ENCODE measurements around the gene IL25.
"Not testable (repeated sequence)": the region's sequence is repeated elsewhere in the genome, so short reads cannot be mapped to it uniquely, and the experiment has no call there.

Gene IL25

DNA sequence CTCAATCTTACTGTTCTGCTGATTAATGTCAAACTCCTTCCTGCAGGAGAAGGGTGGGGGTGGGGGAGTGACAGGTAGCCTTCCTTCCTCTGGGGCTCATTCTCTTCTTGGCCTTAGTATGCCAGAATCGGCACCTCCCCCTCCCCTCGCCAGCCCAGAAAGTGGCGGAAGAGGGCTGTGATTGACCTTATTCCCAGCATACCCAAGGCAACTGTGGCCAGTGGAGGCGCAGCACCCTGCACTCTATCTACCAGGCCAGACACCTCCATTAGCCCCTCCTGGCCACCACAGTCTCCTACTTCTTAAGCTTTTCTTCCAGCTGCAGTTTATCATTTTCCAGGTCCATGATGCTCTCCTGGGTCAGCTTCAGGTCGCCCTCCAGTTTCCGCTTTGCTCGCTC lies 20.0 kb downstream of the IL25 start:
- no peak for DNase-seq

DNA sequence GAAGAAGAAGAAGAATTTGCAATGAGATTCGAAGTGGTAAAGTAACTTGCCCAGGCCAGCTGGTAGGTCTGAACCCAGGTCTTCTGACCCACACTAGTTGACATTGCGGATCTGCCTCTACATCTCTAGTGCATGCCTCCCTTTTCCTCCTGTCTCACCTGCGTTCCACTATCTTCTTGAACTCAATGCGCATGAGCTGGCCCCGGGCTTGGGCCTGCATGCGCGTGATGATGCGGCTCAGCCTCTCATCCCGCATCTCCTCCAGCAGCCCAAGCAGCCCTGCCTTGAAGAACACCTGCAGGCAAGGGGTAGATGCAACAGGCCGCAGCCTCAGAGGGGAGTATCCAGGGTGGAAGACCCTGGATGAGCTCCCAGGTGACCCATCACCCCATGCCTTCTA lies 23.5 kb downstream of the IL25 start:
- DNase-seq: no peak

DNA sequence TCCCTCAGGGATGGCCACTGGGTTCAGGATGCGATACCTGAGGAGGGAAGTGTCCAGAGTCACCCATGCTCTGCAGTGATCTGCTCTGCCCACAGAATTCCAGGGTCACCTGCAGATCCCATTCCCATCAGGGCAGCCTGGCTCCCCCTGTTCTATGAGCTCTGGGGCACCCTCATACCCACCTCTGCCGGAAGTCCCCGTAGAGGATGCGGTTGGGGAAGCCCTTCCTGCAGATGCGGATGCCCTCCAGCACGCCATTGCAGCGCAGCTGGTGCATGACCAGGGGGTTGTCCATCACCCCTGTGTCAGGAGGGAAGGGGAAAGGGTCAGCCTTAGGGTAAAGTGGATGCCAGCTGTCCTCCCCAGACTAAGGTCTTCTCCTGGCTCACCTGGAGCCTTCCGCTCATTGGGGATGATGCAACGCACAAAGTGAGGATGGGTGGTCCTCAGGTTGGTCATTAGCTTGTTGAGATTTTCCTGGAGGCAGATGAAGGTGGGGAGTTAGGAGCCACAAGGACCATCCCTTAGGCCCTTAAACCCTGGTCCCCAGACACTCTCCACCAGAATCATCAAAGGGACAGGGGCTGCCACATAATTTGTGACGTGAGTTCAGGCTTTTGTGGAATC lies 24.3 kb downstream of the IL25 start:
- no peak for DNase-seq

DNA sequence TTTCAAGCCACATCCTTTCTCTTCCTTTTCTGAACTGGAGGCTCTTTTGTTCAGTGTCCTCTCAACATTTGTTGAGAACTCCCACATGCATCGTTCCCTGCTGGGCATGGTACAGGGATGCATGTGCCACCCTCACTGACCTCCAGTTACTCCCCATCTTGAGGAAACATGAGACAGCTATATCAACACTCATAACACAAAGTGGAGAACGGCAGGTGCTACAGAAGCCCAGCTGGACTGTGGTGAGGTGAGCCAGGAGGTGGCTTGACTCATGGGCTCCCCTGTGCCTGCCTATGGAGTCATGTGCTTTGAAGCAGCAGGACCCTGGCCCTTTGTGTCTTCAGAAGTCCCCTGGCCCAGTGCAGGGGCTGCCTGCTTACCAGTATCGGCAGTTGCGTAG lies 25.7 kb downstream of the IL25 start:
- DNase-seq: no peak

DNA sequence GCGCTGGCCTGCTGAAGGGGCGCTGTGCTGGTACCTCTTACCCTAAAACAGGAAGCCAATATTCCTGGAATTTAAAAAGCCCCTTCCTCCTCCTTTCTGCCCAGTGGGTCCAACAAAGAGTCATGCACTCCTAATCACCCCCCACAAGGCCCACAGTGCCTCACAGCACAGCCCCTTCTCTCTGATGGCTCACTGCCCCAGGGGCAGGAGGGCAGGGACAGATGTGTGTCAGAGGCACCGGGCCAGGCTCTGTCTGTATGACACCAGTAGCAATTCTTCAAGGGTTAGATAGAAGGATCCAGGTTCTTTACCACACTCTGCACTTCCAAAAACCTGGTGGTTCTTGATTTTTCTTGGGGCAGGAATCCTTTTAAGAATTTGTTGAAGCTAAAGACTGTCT lies 26.5 kb downstream of the IL25 start:
- no peak for DNase-seq

DNA sequence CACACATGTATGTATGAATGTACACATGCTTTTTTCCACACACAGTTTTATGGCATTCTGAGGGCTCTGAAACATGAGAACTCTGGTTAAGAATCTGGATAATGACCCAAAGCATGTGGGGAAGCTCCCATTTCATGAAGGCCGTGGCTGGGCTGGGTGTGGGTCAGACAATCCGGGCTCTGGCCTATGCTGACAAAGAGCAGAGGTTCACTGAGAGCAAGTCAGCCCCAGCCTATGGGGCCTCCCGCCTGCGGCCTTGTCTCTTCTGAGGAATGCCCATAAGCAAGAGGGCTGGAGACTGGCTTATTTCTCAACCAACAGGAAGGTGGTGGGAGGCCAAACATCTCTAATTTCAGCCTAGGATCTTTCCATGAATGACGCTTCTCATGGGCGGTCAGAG lies 27.0 kb downstream of the IL25 start:
- DNase-seq: no peak

DNA sequence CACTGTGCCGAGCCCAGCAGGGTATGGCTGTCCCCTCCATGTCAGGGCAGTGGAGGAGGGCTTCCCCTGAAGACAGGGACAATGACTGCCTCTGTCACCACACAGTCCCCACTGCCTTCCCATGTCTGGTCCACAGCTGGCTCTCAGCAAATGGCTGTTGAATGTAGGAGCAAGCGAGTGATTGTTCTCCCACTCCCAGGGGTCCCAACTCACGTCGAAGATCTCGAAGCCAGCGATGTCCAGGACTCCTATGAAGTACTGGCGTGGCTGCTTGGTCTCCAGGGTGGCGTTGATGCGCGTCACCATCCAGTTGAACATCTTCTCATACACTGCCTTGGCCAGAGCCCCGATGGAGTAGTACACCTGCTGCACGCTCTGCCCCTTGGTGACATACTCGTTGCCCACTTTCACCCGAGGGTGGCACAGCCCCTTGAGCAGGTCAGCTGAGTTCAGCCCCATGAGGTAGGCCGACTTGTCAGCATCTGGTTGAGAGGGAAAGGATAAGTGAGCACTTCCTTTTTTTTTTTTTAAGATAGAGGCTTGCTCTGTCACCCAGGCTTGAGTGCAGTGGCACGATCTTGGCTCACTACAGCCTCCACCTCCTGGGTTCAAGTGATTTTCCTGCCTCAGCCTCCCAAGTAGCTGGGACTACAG lies 28.0 kb downstream of the IL25 start:
- not testable (repeated sequence) for DNase-seq

DNA sequence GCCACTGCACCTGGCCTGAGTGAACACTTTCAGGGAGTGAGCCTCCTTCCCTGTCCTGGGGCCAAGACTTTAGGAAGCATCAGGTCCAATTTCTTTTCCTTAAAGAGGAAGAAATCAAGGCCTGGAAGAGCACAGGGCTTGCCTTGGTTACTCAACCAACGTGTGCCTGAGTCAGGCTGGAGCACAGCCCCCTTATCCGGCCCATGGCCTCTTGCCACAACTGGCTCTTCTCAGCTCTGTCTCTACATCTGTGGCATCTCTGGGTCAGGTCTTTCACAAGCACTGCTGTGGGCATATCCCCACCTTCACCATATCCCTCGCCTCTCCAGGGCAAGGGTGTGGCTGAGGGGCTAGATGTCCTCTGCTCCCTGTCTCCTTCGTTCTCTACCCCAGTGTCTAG lies 28.7 kb downstream of the IL25 start:
- no peak for DNase-seq

DNA sequence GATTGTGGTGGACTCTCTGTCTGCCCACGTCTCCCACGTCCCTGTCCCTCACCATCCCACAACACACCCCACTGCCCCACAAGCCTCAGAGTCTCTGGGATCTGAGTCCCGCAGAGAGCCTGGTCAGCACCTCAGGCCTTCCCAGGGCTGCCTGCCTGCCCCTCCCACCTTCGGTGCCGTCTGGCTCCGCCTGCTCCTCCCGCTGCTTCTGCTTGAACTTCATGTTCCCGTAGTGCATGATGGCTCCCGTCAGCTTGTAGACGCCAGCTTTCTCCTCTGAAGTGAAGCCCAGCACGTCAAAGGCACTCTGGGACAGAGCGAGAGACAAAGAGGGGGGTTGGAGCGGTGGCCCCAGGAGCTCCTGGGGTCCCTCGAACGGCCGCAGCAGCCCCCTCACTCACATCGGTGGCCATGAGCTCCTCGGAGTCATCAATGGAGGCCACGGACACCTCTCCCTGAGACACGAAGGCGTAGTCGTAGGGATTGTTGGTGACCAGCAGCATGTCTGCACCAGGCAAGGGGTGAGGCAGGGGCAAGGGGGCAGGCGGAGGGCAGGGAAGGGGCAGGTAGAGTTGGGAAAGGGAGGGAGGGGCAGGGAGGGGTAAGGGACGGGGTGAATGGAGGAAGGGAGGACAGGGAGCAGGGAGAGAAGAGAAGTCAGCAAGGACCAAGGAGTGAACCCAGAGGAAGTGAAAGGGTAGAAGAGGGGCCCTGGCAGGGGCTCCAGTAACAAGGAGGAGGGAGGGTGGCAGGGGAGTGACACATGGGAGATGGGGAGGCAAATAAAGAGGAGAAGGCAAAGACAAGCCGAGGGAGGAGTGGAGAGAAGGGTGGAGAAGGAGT lies 29.9 kb downstream of the IL25 start:
- no peak for DNase-seq

DNA sequence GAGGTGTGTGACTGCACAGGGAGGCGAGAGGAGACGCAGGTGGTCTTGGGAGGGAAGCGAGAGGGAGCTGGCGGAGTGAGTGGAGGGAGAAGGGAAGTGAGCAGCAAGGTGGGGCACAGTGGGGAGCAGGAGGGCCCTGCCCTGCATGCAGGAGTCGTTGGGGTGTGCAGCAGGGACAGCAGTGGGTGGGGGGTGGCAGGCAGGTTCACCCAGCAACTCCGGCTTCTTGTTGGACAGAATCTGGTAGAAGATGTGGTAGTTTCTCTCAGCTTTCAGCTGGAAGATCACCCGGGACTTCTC lies 30.5 kb downstream of the IL25 start:
- DNase-seq: no peak

DNA sequence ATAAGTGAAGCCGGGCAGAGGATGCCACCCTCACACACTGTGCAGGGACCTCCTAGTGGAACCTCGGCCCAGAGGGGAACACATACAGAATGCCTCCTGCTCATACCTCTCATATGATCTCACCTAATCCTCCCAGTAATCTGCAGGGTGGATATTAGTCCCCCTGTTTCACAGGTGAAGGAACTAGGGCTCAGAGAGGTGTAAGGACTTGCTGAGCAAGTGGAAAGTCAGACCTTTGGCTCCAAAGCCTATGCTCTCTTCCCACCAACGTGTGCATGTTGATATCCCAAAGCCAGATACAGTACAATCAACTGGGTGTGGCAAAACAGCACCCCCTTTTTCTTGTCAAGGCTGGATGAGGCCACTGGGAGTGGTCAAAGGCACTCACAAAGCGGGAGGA lies 31.3 kb downstream of the IL25 start:
- DNase-seq: no peak

DNA sequence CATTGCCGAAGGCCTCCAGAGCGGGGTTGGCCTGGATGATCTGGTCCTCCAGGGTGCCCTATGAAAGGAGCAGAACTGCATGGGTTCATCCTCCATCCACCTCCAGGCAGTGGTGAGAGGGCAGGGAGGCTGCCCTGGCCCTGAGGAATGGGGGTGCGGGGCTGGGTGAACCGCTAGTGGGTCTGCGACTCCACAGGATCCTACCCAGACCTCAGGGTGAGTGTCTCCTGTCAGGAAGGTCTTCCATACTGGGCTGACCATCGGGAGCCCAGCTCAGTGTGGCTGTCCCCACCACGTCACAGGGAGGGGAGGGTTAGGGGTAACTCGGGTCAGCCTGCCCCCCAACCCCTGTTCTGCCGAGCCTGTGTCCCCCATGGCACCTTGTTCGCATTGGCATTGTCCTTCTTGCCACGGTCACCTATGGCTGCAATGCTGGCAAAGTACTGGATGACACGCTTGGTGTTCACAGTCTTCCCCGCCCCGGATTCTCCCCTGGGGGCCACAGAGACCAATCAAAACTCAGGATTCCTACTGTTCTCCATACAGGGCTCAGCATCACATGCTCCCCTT lies 31.8 kb downstream of the IL25 start:
- no peak for DNase-seq

DNA sequence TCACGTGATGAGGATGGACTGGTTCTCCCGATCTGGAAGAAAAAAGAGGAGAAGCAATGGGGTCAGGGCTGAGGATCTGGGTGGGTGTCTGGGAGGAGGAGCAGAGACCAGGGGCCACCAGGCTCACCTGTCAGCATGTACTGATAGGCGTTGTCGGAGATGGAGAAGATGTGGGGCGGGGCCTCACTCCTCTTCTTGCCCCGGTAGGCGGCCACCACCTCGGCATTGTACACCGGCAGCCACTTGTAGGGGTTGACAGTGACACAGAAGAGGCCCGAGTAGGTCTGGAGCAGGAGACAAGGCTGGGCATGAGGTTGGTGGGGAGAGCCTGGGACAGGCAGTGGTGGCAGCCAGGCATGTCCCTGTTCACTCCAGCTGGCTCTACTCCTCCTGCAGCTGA lies 32.5 kb downstream of the IL25 start:
- DNase-seq: no peak

DNA sequence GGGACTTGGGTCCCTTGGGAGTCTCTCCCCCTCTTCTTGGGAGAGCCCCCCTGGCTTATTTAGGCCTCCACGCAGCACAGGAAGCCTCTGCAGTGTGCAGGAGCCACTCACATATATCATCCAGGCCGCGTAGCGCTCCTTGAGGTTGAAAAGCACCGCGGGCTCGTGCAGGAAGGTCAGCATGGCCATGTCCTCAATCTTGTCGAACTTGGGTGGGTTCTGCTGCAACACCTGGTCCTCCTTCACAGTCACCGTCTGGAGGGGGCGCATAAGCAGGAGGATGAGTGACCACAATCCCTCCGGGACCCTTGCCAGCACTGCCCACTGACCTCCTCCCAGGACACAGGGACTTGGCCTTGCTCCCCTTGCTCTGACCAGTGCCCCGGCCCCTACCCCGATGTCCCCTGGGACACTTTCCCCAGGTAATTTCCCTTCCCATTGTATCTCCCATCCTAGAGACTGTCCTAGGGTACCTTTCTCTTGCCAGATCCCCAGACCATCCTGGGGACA lies 33.0 kb downstream of the IL25 start:
- no peak for DNase-seq

DNA sequence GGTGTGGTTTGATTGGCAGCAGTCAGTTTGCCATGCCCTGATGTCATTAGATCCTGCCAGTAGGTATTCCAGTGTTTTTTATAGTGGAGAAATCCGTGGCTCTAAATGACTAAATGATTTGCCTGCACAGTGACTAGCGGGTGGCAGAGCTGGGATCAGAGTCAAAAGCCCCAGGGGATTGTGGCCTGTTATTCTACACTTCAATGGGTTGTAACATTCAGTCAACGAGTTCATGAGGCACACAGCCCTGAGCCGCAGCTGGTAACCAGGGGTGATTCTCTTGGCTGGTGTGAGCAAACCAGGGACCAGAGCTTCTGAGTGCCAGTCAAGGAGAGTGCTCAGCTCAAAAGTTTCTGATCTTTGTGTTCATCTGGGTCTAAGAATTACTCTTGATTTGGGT lies 33.6 kb downstream of the IL25 start:
- no peak for DNase-seq

DNA sequence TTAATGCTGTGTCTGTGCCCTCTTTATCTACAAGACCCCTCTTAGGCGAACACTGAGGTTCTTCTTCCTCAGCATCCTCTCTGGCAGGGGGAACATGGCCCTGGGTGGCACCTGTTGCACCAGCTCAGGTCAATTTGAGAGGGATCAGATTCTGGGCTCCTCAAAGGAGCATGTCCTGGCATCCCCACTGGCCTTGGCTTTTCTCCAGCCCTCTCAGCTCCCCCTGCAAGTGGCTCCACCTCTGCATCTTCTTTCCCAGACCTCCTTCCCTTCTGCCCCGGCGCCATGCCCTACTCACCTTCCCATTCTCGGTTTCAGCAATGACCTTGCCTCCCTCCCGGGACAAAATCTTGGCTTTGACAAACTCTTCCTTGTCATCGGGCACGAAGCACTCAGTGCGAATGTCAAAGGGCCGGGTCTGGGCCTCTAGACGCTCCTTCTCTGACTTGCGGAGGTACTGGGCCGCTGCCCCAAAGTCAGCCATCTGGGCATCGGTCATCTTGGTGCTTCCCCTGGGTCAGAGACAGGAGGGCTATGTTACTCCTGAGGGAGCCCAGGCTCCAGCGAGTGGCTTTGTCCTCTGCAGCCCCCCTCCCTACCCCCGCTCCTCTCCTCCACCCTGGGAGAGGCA lies 34.2 kb downstream of the IL25 start:
- no peak for DNase-seq

DNA sequence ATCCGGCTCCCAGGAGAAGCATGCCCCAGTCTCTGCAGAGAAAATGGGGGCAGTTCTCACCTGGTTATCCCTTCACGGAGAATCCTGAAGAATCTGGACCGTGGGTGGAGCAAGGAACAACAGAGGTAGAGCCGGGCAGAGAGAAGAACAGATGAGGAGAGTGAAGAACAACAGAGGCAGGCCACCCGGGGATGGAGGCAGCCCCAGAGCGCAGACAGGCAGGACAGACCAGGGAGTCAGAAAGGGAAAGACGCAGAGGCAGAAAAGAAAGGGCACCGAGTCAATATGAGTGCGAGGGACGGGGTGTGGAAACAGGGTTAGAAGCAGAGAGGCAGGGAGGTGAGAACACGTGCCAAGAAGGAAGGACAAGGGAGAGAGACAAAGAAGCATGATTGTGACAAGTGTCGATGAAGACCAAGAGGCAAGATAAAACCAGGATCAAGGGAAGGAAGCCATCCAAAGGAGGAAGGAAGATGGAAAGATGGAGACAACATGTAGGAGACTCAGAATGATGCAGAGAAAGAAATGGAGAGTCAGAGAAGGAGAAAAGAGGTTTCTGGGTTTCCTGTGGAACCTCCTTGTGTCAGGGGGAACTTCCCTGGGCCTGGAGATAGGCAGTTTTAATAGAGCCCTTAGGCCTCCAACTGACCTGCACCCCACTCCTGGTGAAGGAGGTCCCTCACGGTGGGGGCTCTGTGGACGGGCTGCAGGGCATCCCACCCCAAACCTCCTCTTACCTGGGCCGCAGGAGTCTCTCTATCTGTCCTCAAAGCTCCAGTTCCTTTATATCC lies 35.1 kb downstream of the IL25 start, which contains the start of gene MYH6:
Gene MYH6 (minus strand): TSS at position 758 of the 791 bp plus-strand sequence. CDS start 1,050 bp downstream, outside the sequence.
- DNase-seq: no peak

DNA sequence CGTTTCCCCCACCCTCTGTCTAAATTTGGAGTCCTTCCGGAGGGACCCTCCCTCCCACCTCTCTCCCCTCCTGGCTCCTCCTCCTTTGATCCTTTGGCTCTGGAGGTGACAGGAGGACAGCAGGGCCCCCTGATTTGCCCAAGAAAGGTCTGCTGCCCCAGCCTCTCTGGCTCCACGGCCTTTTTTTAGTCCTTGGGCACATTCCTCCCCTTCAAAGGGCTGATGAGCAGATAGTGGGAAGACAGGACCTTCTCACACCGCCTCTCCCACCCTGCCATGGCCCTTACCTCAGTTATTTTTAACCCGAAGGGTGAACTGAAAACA lies 35.7 kb downstream of the IL25 start:
- no peak for DNase-seq

DNA sequence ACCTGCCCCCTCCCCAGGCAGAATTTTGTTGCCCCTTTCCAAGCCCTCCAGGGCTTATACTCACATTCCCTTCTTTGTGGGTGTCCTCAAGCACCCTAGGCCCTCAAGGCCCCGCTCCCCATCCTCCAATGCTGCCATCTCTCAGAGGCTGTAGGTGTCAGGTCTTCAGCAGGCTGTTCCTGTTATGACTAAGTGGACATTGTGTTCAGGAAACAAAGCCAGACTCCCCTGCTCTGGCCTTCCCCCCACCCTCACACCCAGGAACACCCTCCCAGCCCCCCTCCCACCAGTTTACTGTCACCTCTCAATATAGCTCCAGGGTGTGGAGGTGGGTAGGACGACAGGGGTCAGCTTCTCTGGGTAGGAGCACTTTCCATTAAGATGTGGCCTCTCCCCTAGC lies 36.9 kb downstream of the IL25 start:
- no peak for DNase-seq

DNA sequence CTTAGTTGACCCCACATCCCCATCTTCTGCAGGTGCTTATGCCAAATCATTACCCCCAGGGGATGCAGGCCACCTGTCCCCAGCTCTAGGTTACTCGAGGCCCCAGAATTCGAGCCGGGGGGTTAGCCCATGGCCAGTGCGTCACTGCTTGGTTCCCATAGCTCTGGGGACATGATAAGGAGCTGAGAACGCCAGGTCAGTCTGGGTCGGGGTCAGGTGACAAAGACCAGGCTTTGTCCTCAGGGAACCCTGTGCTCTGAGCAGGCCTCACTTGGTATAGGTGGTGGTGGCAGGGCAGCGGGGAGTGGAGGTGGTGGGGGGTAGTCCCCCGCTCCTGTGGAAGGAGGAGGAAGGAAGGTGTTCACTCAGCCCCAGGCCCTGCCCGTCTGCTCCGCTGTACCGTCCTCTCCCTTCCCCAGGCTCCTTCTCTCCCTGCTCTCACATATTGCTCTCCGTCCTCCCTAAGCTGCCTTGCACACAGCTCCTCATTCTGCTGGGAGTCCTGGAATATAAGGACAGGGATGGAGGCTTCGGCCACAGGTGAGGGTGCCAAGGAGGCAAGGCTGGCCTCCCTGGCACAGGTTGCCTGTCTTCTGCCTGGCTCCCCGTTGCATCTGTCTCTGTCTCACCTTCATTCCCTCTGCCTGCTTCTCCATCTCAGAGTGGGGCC lies 37.5 kb downstream of the IL25 start:
- DNase-seq: no peak

DNA sequence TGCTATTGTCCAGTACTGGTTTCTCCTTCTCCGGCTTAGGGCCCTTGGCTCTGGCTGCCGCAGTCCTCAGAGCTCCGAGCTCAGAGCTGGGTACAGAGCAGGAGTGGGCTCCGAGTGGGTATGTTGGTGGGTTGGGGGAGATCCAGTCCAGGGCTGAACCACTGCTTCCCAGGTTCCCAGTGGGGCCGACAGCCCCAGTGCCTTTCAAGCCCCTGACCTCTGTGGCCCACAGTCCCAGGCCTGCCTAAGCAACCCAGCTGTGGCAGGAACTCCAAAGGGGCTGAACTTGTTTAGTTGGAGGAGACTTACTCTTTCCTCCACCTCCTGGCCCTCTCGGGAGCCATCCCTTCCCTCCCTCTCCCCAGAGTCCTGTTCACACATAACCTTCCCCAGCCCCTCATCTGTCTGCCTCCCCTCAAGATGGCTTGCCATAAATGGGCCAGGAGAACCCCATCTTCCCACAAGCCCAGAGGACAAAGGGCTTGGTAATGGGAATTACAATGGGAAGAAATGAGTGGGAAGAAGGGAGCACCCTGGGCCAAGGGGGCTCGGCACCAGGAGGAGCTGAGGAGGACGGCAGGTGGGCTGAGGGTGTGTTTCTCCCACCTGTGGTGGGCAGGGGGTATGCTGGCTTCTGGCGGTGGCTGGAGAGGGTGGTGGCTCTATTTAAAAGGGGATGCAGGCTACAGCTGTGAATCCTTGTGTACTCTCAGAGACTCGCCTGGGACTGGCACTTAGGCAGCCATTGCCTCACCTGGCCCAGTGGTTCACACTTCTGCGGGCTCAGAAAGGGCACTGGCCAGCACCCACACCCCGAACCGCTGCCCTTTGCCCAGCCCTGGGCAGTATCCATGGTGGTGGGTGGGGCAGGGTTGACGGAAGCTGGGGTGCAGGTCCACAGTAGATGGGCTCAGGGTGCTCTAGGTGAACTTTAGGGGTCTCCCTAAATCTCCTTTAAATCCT lies 39.2 kb downstream of the IL25 start:
- no peak for DNase-seq
